Measurements from ENCODE around the gene TMEM161A. TPM values are rescaled to one million over a fixed set of nuclear protein-coding genes. Genes with fewer than 3 reads are reported as not detected.

TMEM161A gene
- total RNA-seq, 1 donor from 2014 or later = 11.0 TPM

DNA sequence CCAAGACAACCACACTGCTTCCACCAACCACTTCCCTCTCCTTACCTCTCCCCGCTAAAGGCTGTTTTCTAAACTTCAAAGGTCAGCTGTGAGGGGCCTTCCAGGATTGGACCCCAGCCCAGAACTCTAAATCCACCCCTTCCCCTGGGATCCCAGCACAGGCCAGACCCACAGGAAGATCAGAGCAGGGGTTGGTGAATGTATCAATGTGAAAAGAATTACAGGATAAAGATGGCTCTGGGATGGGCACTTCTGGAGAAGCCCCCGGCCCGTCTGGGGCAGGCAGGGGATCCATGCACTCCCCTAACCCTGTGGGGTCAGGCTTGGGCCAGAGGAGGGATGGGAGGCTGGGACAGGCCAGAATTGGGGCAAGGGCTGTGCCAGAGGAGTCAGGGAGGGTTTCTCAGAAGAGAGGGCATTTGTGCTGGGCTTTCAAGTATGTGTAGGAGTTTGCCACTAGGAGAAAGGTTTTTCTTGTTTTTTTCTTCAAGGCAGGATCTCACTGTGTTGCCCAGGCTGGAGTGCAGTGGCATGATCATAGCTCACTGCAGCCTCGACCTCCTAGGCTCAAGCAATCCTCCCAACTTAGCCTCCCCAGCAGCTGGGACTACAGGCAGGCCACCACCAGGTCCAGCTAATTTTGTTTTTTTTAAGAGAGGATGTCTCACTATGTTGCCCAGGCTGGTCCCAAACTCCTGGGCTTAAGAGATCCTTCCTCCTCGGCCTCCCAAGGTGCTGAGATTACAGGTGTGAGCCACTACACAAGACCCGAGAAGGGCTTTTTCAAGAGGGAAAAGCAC is 32.8 kb upstream of the TMEM161A start:
- peaks cover 20 to 28% (median 22%) of the 10 kb centered on the region in 3 donors for H3K4me1 ChIP-seq (ENCODE audit: control insufficient read depth in 3 of 3, insufficient read depth in 3 of 3, low read length in 3 of 3)
- peaks cover 0 to 3% (median 0%) of the 10 kb centered on the region in 3 donors for H3K36me3 ChIP-seq (ENCODE audit: control insufficient read depth in 3 of 3, insufficient read depth in 3 of 3, low read length in 3 of 3)
- H3K9ac ChIP-seq (ENCODE audit: low read depth in 1 of 3, low read length in 3 of 3) = peak overlapping the region in 2 of 3 donors; percentile 50
- H3K4me3 ChIP-seq (ENCODE audit: low read length in 3 of 3) = no peak overlapping the region
- H3K9me3 ChIP-seq (ENCODE audit: control insufficient read depth in 3 of 3, low read length in 3 of 3) = no peaks in the 10 kb centered on the region
- H3K27ac ChIP-seq (ENCODE audit: low read depth, low read length) = no peak overlapping the region
- no peaks in the 10 kb centered on the region for H3K27me3 ChIP-seq (ENCODE audit: control insufficient read depth in 3 of 3, insufficient read depth in 3 of 3, low read length in 3 of 3)

DNA sequence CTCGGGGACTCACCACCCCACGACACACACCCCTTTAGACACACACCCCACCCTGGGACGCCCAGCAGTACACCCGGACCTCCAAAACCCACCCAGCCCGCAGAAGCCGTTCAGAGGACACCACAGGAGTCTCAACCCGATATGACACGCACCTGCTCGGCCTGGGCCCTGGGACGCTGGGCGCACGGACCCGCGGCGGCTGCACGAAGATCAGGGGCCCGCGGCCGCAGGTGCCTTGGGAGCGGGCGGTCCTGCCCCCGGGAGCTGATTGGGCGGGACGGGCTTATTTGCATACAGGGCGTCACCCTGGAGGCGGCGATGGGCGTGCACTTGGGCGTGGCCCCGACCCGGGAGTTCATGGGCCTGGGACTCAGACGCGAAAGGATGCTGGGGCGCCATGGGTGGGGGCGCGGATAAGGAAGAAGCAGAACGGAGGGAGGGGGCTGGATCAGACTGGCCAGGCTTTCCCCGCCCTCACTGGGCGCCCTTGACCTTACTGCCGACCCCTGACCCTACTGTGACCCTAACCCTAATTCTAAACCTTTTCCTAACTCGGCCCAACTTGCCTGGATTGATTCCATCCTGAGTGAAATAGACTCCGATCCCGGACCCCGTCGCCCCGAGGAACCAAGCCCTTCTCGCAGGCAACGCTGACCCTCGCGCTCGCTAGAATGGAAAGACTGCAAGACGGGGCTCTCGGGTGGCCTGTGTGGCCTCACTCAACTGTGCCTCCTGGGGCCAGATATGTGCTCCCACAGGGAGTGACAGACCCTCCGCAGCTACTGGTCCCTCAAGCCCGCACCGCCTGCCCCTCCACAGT is 32.0 kb upstream of the TMEM161A start, which contains the start of gene MEF2B:
TSS of gene MEF2B (minus strand) at position 211 of the 820 bp plus-strand sequence. CDS start 19,528 bp downstream, outside the sequence.
- Histone ChIP-seq H3K4me1 (ENCODE audit: control insufficient read depth in 3 of 3, insufficient read depth in 3 of 3, low read length in 3 of 3) (peaks cover 20 to 28% (median 22%) of the 10 kb centered on the region in 3 donors), H3K4me3 (ENCODE audit: low read length in 3 of 3) (peak within 1 kb of the TSS; percentile 7 to 71 (median 70)), H3K9me3 (ENCODE audit: control insufficient read depth in 3 of 3, low read length in 3 of 3) (no peaks in the 10 kb centered on the region), H3K9ac (ENCODE audit: low read depth in 1 of 3, low read length in 3 of 3) (peak within 1 kb of the TSS; percentile 22 to 71 (median 23)), H3K36me3 (ENCODE audit: control insufficient read depth in 3 of 3, insufficient read depth in 3 of 3, low read length in 3 of 3) (peaks cover 0 to 3% (median 0%) of the 10 kb centered on the region in 3 donors), H3K27me3 (ENCODE audit: control insufficient read depth in 3 of 3, insufficient read depth in 3 of 3, low read length in 3 of 3) (no peaks in the 10 kb centered on the region), H3K27ac (ENCODE audit: low read depth, low read length) (no peak within 1 kb of the TSS)

DNA sequence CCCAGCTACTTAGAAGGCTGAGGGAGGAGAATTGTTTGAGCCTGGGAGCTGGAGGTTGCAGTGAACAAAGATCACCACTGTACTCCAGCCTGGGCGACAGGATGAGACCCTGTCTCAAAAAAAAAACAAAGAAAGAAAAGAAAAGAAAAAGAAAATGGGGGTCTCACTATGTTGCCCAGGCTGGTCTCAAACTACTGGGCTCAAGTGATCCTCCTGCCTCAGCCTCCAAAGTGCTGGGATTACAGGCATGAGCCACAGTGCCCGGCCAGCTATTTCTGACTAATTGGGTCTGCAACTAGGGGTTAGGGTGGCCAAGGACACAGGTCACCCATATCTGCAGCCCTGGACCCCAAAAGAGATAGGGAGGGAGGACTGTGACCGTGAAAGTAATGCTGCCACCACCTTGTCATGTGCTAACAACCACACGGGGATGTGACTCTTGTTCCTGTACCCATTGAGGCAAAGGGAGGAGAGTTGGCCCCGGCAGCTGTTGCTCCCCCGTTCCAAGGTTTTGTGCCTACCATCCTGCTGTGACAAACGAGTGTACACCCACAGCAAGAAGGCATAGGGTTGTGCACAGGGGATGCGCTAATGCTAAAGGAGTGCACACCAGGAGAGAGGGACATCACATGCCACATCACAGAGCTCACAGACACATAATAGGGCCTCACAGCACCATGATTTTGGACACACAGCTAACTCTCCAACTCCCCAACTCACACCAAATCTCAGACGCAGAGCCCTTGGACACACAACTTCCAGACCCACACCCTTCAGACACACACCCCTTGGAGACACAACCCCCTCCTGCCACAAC is 31.2 kb upstream of the TMEM161A start:
- Histone ChIP-seq H3K9me3 (ENCODE audit: control insufficient read depth in 3 of 3, low read length in 3 of 3) (no peaks in the 10 kb centered on the region), H3K9ac (ENCODE audit: low read depth in 1 of 3, low read length in 3 of 3) (peak overlapping the region in 2 of 3 donors; percentile 22 to 71), H3K4me3 (ENCODE audit: low read length in 3 of 3) (peak overlapping the region; percentile 7 to 71 (median 70)), H3K4me1 (ENCODE audit: control insufficient read depth in 3 of 3, insufficient read depth in 3 of 3, low read length in 3 of 3) (peaks cover 20 to 28% (median 22%) of the 10 kb centered on the region in 3 donors), H3K27me3 (ENCODE audit: control insufficient read depth in 3 of 3, insufficient read depth in 3 of 3, low read length in 3 of 3) (no peaks in the 10 kb centered on the region), H3K36me3 (ENCODE audit: control insufficient read depth in 3 of 3, insufficient read depth in 3 of 3, low read length in 3 of 3) (peaks cover 0 to 3% (median 0%) of the 10 kb centered on the region in 3 donors), H3K27ac (ENCODE audit: low read depth, low read length) (no peak overlapping the region)

DNA sequence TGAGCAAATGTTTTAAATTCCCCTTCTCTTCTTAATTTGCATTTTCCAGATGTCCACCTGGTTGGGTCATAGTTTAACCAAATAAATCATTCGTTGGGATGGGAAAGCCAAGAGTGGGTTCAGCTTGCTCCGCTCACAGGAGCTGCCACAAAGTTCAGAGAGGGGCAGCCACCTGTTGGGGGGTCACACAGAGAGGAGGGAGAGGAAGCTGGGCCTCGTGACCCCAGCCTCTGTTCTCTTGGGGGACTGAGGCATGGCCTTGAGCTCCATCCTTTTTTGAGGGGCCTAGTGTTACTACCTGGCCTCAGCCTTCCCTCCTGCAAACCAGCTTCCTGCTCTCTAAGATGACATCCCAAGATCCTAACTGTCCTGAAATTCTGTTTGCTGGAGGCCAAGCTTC is 29.3 kb upstream of the TMEM161A start:
- Histone ChIP-seq H3K4me1 (ENCODE audit: control insufficient read depth in 3 of 3, insufficient read depth in 3 of 3, low read length in 3 of 3) (peaks cover 20 to 28% (median 22%) of the 10 kb centered on the region in 3 donors), H3K9me3 (ENCODE audit: control insufficient read depth in 3 of 3, low read length in 3 of 3) (no peaks in the 10 kb centered on the region), H3K36me3 (ENCODE audit: control insufficient read depth in 3 of 3, insufficient read depth in 3 of 3, low read length in 3 of 3) (peaks cover 0 to 3% (median 0%) of the 10 kb centered on the region in 3 donors), H3K27ac (ENCODE audit: low read depth, low read length) (no peak overlapping the region), H3K4me3 (ENCODE audit: low read length in 3 of 3) (no peak overlapping the region), H3K27me3 (ENCODE audit: control insufficient read depth in 3 of 3, insufficient read depth in 3 of 3, low read length in 3 of 3) (no peaks in the 10 kb centered on the region), H3K9ac (ENCODE audit: low read depth in 1 of 3, low read length in 3 of 3) (no peak overlapping the region)

DNA sequence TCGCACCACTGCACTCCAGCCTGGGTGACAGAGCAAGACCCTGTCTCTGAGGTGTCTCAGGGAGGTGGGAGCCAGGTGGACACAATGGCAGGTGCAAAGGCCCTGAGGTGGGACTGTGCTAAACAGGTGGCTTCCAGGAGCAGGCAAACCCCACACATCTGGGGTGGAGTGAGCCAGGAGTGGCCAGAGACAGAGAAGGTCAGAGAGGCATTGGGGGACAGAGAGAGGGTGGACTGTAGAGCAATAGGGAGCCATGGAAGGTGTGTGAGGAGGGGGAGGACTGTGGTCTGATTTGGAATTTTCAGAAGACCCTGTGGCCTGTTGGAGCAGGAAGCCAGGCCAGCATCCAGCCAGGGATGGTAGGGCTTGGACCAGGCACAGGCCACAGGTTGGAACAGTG is 27.1 kb upstream of the TMEM161A start:
- H3K9ac ChIP-seq (ENCODE audit: low read depth in 1 of 3, low read length in 3 of 3) = no peak overlapping the region
- peaks cover 6 to 10% (median 7%) of the 10 kb centered on the region in 3 donors for H3K4me1 ChIP-seq (ENCODE audit: control insufficient read depth in 3 of 3, insufficient read depth in 3 of 3, low read length in 3 of 3)
- H3K9me3 ChIP-seq (ENCODE audit: control insufficient read depth in 3 of 3, low read length in 3 of 3) = no peaks in the 10 kb centered on the region
- H3K4me3 ChIP-seq (ENCODE audit: low read length in 3 of 3) = no peak overlapping the region
- H3K27me3 ChIP-seq (ENCODE audit: control insufficient read depth in 3 of 3, insufficient read depth in 3 of 3, low read length in 3 of 3) = no peaks in the 10 kb centered on the region
- peaks cover 0 to 3% (median 0%) of the 10 kb centered on the region in 3 donors for H3K36me3 ChIP-seq (ENCODE audit: control insufficient read depth in 3 of 3, insufficient read depth in 3 of 3, low read length in 3 of 3)
- H3K27ac ChIP-seq (ENCODE audit: low read depth, low read length) = no peak overlapping the region

DNA sequence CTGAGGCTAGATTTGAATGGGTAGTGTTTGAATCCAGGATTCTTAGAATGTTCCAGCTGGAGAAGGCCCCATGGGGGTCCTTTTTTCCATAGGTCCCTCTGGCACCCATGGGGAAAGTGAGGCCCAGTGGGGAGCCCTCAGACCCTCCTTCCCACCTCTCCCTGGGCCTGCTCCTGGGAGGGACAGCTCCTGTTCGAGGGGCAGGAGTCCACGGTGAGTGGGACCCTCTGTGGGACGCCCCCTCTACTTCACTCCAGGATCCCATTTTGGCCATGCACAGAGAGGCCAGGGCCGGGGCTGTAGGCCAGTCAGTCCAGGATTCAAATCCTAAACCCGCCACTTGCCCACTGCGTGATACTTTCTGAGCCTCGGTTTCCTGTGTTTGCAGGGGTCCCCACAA is 24.2 kb upstream of the TMEM161A start:
- no peaks in the 10 kb centered on the region for H3K36me3 ChIP-seq (ENCODE audit: control insufficient read depth in 3 of 3, insufficient read depth in 3 of 3, low read length in 3 of 3)
- H3K9me3 ChIP-seq (ENCODE audit: control insufficient read depth in 3 of 3, low read length in 3 of 3) = no peaks in the 10 kb centered on the region
- no peak overlapping the region for H3K9ac ChIP-seq (ENCODE audit: low read depth in 1 of 3, low read length in 3 of 3)
- no peak overlapping the region for H3K27ac ChIP-seq (ENCODE audit: low read depth, low read length)
- H3K4me3 ChIP-seq (ENCODE audit: low read length in 3 of 3) = no peak overlapping the region
- no peaks in the 10 kb centered on the region for H3K4me1 ChIP-seq (ENCODE audit: control insufficient read depth in 3 of 3, insufficient read depth in 3 of 3, low read length in 3 of 3)
- H3K27me3 ChIP-seq (ENCODE audit: control insufficient read depth in 3 of 3, insufficient read depth in 3 of 3, low read length in 3 of 3) = no peaks in the 10 kb centered on the region

DNA sequence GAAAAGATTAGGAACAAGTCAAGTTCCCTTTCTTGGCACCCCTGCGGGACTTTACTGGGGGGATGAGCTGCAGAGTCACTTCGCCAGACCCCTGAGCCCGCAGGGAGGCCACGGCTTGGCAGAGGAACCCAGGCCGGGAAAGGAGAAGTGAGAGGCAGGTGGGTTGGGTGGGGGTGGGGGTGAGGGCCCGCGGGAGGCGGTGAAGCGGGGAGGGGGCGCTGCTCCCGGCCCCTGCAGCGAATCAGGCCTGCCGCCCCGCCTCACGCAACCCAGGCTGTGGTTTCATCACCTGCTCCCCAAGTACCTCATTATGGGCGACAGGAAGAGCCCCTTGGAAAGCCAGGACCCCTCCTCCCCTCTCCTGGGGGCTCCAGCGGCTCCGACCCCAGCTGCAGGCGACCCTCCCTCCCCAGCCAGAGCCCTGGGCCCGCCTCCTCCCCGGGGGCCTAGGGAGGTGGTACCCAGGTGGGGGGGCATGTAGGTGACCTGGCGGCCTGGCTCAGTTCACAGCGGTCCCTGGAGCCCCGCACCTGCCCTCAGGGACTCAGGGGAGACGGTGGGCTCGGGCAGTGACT is 22.3 kb upstream of the TMEM161A start:
- Histone ChIP-seq H3K4me3 (ENCODE audit: low read length in 3 of 3) (no peak overlapping the region), H3K4me1 (ENCODE audit: control insufficient read depth in 3 of 3, insufficient read depth in 3 of 3, low read length in 3 of 3) (no peaks in the 10 kb centered on the region)

DNA sequence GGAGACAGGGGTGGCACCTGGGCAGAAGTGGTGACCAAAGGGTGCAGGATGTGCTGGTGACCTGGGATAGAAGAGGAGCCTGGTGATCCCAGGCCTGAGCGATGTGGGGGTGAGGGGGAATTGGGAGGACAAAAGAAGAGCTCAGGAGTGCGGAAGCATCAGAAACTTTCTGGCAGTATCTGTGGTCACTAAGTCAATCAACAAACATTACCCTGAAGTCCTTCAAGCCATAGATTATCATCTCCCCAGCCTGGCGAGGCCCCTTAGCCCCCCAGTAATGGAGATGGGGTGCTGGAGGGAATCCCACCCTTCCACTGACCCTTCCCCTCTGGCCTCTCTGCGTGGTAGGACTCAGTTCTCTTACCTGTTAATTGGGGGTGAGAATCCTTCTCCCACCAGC is 21.3 kb upstream of the TMEM161A start:
- H3K36me3 ChIP-seq (ENCODE audit: control insufficient read depth in 3 of 3, insufficient read depth in 3 of 3, low read length in 3 of 3) = no peaks in the 10 kb centered on the region
- H3K4me1 ChIP-seq (ENCODE audit: control insufficient read depth in 3 of 3, insufficient read depth in 3 of 3, low read length in 3 of 3) = no peaks in the 10 kb centered on the region
- no peak overlapping the region for H3K27ac ChIP-seq (ENCODE audit: low read depth, low read length)
- H3K27me3 ChIP-seq (ENCODE audit: control insufficient read depth in 3 of 3, insufficient read depth in 3 of 3, low read length in 3 of 3) = no peaks in the 10 kb centered on the region
- H3K9ac ChIP-seq (ENCODE audit: low read depth in 1 of 3, low read length in 3 of 3) = no peak overlapping the region
- no peak overlapping the region for H3K4me3 ChIP-seq (ENCODE audit: low read length in 3 of 3)
- H3K9me3 ChIP-seq (ENCODE audit: control insufficient read depth in 3 of 3, low read length in 3 of 3) = peaks cover 0 to 2% (median 0%) of the 10 kb centered on the region in 3 donors

More for the DNA sequence above, 22.3 kb upstream of the TMEM161A start:
- Histone ChIP-seq H3K27me3 (ENCODE audit: control insufficient read depth in 3 of 3, insufficient read depth in 3 of 3, low read length in 3 of 3) (no peaks in the 10 kb centered on the region), H3K36me3 (ENCODE audit: control insufficient read depth in 3 of 3, insufficient read depth in 3 of 3, low read length in 3 of 3) (no peaks in the 10 kb centered on the region), H3K27ac (ENCODE audit: low read depth, low read length) (no peak overlapping the region), H3K9ac (ENCODE audit: low read depth in 1 of 3, low read length in 3 of 3) (no peak overlapping the region), H3K9me3 (ENCODE audit: control insufficient read depth in 3 of 3, low read length in 3 of 3) (peaks cover 0 to 2% (median 0%) of the 10 kb centered on the region in 3 donors)

DNA sequence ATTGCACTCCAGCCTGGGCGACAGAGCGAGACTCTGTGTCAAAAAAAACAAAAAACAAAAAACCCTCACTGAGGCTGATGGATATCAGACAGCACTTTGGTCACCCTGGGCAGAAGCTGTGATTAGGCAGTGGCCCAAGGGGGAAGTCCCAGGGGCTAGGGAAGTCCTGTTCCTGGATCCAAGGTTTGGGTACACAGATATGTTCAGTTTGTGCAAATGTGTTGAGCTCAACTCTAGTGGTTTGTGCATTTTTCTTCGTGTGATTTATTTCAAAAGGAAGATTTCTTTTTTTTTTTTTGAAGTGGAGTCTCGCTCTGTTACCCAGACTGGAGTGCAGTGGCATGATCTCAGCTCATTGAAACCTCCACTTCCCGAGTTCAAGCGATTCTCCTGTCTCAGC is 19.5 kb upstream of the TMEM161A start:
- no peaks in the 10 kb centered on the region for H3K4me1 ChIP-seq (ENCODE audit: control insufficient read depth in 3 of 3, insufficient read depth in 3 of 3, low read length in 3 of 3)
- H3K27ac ChIP-seq (ENCODE audit: low read depth, low read length) = no peak overlapping the region
- no peaks in the 10 kb centered on the region for H3K36me3 ChIP-seq (ENCODE audit: control insufficient read depth in 3 of 3, insufficient read depth in 3 of 3, low read length in 3 of 3)
- no peak overlapping the region for H3K9ac ChIP-seq (ENCODE audit: low read depth in 1 of 3, low read length in 3 of 3)
- H3K4me3 ChIP-seq (ENCODE audit: low read length in 3 of 3) = no peak overlapping the region
- peaks cover 0 to 2% (median 0%) of the 10 kb centered on the region in 3 donors for H3K9me3 ChIP-seq (ENCODE audit: control insufficient read depth in 3 of 3, low read length in 3 of 3)
- no peaks in the 10 kb centered on the region for H3K27me3 ChIP-seq (ENCODE audit: control insufficient read depth in 3 of 3, insufficient read depth in 3 of 3, low read length in 3 of 3)

All from skeletal muscle tissue (tissue), 4 donors.